ENCODE data around the gene SLC5A9.
"Not testable (repeated sequence)": the region's sequence is repeated elsewhere in the genome, so short reads cannot be mapped to it uniquely, and the experiment has no call there.

Gene SLC5A9

GRCh38 chr1:48222501-48223242 lies at the start of gene SLC5A9:
Gene SLC5A9, plus strand, starts transcription at chr1:48222716. Its CDS starts 21 bp downstream, at chr1:48222737.
- no peak for DNase-seq (ENCODE audit: low read depth in 2 of 2)

GRCh38 chr1:48175116-48175515 lies 47.4 kb upstream of the SLC5A9 start:
- DNase-seq (ENCODE audit: low read depth in 2 of 2), result no peak

- no peak for DNase-seq (ENCODE audit: low read depth in 2 of 2)
Measured at GRCh38 chr1:48177257-48177656, 45.3 kb upstream of the SLC5A9 start.

- DNase-seq (ENCODE audit: low read depth in 2 of 2), result no peak
Measured at GRCh38 chr1:48181669-48182367, 40.7 kb upstream of the SLC5A9 start.

GRCh38 chr1:48182439-48182838 lies 40.1 kb upstream of the SLC5A9 start:
- DNase-seq (ENCODE audit: low read depth in 2 of 2), result no peak

- DNase-seq (ENCODE audit: low read depth in 2 of 2), result no peak
Measured at GRCh38 chr1:48186306-48186839, 36.1 kb upstream of the SLC5A9 start.

GRCh38 chr1:48187969-48188563 lies 34.5 kb upstream of the SLC5A9 start:
- no peak for DNase-seq (ENCODE audit: low read depth in 2 of 2)

GRCh38 chr1:48190881-48191280 lies 31.6 kb upstream of the SLC5A9 start:
- DNase-seq (ENCODE audit: low read depth in 2 of 2), result no peak

- no peak for DNase-seq (ENCODE audit: low read depth in 2 of 2)
Measured at GRCh38 chr1:48194801-48195200, 27.7 kb upstream of the SLC5A9 start.

- DNase-seq (ENCODE audit: low read depth in 2 of 2), result no peak
Measured at GRCh38 chr1:48196237-48196636, 26.3 kb upstream of the SLC5A9 start.

GRCh38 chr1:48198970-48199369 lies 23.5 kb upstream of the SLC5A9 start:
- DNase-seq (ENCODE audit: low read depth in 2 of 2), result no peak

- no peak for DNase-seq (ENCODE audit: low read depth in 2 of 2)
Measured at GRCh38 chr1:48200166-48200900, 22.2 kb upstream of the SLC5A9 start.

- DNase-seq (ENCODE audit: low read depth in 2 of 2), result peak; percentile 40 to 43
Measured at GRCh38 chr1:48202030-48202752, 20.3 kb upstream of the SLC5A9 start.

GRCh38 chr1:48203287-48203900 lies 19.1 kb upstream of the SLC5A9 start:
- DNase-seq (ENCODE audit: low read depth in 2 of 2), result no peak

GRCh38 chr1:48205522-48205921 lies 17.0 kb upstream of the SLC5A9 start:
- DNase-seq (ENCODE audit: low read depth in 2 of 2), result no peak

GRCh38 chr1:48206371-48206770 lies 16.1 kb upstream of the SLC5A9 start:
- no peak for DNase-seq (ENCODE audit: low read depth in 2 of 2)

- no peak for DNase-seq (ENCODE audit: low read depth in 2 of 2)
Measured at GRCh38 chr1:48207131-48207530, 15.4 kb upstream of the SLC5A9 start.

GRCh38 chr1:48207536-48208075 lies 14.9 kb upstream of the SLC5A9 start:
- no peak for DNase-seq (ENCODE audit: low read depth in 2 of 2)

- no peak for DNase-seq (ENCODE audit: low read depth in 2 of 2)
Measured at GRCh38 chr1:48208251-48208650, 14.3 kb upstream of the SLC5A9 start.

GRCh38 chr1:48208652-48209051 lies 13.9 kb upstream of the SLC5A9 start:
- no peak for DNase-seq (ENCODE audit: low read depth in 2 of 2)

- DNase-seq (ENCODE audit: low read depth in 2 of 2), result not testable (repeated sequence)
Measured at GRCh38 chr1:48213462-48213861, 9.1 kb upstream of the SLC5A9 start.

Measured in stimulated activated CD8-positive, alpha-beta memory T cell treated with anti-CD3 and anti-CD28 coated beads, Interleukin-2, amount 100 ng/mL, for 48 hours (primary cell).